NT2/D1 (cell line): ENCODE results near the gene HCN2.

Experiments used
- SUZ12 ChIP-seq: IDR thresholded peaks from 2 replicates; pipeline ENCODE4 v1.6.1; 2011; ENCODE audit not compliant: insufficient read length, insufficient read depth; ENCODE audit errors: extremely low read depth
- YY1 ChIP-seq: IDR thresholded peaks from 2 replicates; pipeline ENCODE4 v1.6.1; 2011; ENCODE audit not compliant: insufficient read length, insufficient read depth
- ZNF274 ChIP-seq: IDR thresholded peaks from 2 replicates; pipeline ENCODE4 v1.6.1; 2011; ENCODE audit warnings: mild to moderate bottlenecking, low read depth, low read length

- TF ChIP-seq YY1 (no peak), SUZ12 (no peak), ZNF274 (no peak)
These were observed 34.3 kb downstream of the HCN2 start for GRCh38 chr19:623974-624373.
